ENCODE data around the gene PCDHGA1. TPM values are rescaled to one million over a fixed set of nuclear protein-coding genes. Genes with fewer than 3 reads are reported as not detected.

PCDHGA1 gene
- total and polyA plus RNA-seq, 4 donors = 0.05 to 0.08 (median 0.05) TPM; not detected in 1

DNA sequence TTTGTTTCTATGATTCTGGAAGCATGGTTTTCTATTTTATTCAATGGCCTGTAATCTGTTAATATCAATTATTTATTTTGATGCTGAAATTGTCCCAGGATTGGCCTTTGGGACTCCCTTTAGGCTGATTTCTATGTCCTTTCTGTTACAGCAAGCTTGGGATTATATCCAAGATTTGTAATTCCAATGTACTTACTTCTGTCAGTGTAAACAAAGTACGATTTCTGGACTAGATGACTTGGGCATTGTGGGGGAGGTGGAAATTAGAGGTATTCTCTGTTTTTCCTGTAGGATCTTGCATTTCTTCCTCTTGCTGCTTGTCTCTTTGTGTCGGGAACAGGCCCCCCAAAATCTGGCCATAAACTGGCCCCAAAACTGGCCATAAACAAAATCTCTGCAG, 103.7 kb downstream of the PCDHGA1 start:
- peaks cover 18 to 54% (median 26%) of the 10 kb centered on the region in 4 donors for H3K9me3 ChIP-seq (ENCODE audit: control insufficient read depth in 4 of 4, low read length in 3 of 4)
- H3K9ac ChIP-seq (ENCODE audit: low read depth in 1 of 2, low read length in 2 of 2) = no peak overlapping the region
- H3K27ac ChIP-seq (ENCODE audit: low read depth in 1 of 2, low read length in 2 of 2) = no peak overlapping the region
- WGBS = 59% methylated on average over 2 of the region's 2 CpGs
- no peak overlapping the region for H3K4me3 ChIP-seq (ENCODE audit: low read depth in 1 of 3, low read length in 3 of 3)
- H3K36me3 ChIP-seq (ENCODE audit: control insufficient read depth in 4 of 4, insufficient read depth in 3 of 4, low read depth in 1 of 4, low read length in 3 of 4) = no peaks in the 10 kb centered on the region
- H3K4me1 ChIP-seq (ENCODE audit: control insufficient read depth in 4 of 4, insufficient read depth in 4 of 4, low read length in 3 of 4) = peaks cover 0 to 11% (median 2%) of the 10 kb centered on the region in 4 donors
- no peaks in the 10 kb centered on the region for H3K27me3 ChIP-seq (ENCODE audit: control insufficient read depth in 4 of 4, insufficient read depth in 4 of 4, low read length in 3 of 4)
- no peak for TF ChIP-seq FOXA2 (IDR thresholded peaks at IDR 0.05)
- no peak for DNase-seq (ENCODE audit: low spot score)

DNA sequence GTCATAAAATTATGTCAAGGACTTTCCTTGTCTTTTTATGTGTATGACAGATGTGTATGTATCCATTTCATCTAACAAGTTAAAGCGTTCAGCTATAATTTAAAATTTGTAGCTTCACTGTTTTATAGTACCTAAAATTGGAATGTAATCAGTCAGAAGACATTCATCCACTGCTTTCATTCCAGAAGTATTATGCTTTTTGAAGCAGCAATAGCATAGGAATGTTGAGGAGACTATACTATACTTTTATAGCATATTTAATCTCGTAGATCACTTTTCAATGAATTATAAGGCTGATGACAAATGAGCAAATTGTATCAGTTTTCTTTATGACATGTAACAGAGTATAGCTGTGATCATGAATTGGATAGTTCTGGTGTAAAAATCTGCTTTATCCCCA, 106.9 kb downstream of the PCDHGA1 start:
- H3K4me3 ChIP-seq (ENCODE audit: low read depth in 1 of 3, low read length in 3 of 3) = no peak overlapping the region
- H3K9me3 ChIP-seq (ENCODE audit: control insufficient read depth in 4 of 4, low read length in 3 of 4) = peaks cover 8 to 50% (median 20%) of the 10 kb centered on the region in 4 donors
- no peak for DNase-seq (ENCODE audit: low spot score)
- H3K9ac ChIP-seq (ENCODE audit: low read depth in 1 of 2, low read length in 2 of 2) = no peak overlapping the region
- H3K27ac ChIP-seq (ENCODE audit: low read depth in 1 of 2, low read length in 2 of 2) = no peak overlapping the region
- no peaks in the 10 kb centered on the region for H3K36me3 ChIP-seq (ENCODE audit: control insufficient read depth in 4 of 4, insufficient read depth in 3 of 4, low read depth in 1 of 4, low read length in 3 of 4)
- WGBS = 87% methylated on average over 2 of the region's 2 CpGs
- no peaks in the 10 kb centered on the region for H3K27me3 ChIP-seq (ENCODE audit: control insufficient read depth in 4 of 4, insufficient read depth in 4 of 4, low read length in 3 of 4)
- TF ChIP-seq, protein P1, sequence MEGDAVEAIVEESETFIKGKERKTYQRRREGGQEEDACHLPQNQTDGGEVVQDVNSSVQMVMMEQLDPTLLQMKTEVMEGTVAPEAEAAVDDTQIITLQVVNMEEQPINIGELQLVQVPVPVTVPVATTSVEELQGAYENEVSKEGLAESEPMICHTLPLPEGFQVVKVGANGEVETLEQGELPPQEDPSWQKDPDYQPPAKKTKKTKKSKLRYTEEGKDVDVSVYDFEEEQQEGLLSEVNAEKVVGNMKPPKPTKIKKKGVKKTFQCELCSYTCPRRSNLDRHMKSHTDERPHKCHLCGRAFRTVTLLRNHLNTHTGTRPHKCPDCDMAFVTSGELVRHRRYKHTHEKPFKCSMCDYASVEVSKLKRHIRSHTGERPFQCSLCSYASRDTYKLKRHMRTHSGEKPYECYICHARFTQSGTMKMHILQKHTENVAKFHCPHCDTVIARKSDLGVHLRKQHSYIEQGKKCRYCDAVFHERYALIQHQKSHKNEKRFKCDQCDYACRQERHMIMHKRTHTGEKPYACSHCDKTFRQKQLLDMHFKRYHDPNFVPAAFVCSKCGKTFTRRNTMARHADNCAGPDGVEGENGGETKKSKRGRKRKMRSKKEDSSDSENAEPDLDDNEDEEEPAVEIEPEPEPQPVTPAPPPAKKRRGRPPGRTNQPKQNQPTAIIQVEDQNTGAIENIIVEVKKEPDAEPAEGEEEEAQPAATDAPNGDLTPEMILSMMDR (IDR thresholded peaks at IDR 0.05; ENCODE audit: low read depth, low read length, missing input control) = no peak
- no peak for TF ChIP-seq JUND (IDR thresholded peaks at IDR 0.05)
- TF ChIP-seq, protein P2, sequence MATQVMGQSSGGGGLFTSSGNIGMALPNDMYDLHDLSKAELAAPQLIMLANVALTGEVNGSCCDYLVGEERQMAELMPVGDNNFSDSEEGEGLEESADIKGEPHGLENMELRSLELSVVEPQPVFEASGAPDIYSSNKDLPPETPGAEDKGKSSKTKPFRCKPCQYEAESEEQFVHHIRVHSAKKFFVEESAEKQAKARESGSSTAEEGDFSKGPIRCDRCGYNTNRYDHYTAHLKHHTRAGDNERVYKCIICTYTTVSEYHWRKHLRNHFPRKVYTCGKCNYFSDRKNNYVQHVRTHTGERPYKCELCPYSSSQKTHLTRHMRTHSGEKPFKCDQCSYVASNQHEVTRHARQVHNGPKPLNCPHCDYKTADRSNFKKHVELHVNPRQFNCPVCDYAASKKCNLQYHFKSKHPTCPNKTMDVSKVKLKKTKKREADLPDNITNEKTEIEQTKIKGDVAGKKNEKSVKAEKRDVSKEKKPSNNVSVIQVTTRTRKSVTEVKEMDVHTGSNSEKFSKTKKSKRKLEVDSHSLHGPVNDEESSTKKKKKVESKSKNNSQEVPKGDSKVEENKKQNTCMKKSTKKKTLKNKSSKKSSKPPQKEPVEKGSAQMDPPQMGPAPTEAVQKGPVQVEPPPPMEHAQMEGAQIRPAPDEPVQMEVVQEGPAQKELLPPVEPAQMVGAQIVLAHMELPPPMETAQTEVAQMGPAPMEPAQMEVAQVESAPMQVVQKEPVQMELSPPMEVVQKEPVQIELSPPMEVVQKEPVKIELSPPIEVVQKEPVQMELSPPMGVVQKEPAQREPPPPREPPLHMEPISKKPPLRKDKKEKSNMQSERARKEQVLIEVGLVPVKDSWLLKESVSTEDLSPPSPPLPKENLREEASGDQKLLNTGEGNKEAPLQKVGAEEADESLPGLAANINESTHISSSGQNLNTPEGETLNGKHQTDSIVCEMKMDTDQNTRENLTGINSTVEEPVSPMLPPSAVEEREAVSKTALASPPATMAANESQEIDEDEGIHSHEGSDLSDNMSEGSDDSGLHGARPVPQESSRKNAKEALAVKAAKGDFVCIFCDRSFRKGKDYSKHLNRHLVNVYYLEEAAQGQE (IDR thresholded peaks at IDR 0.05) = no peak
- TF ChIP-seq NR2F2 (IDR thresholded peaks at IDR 0.05) = no peak
- TF ChIP-seq HNF4A (conservative IDR thresholded peaks at IDR 0.05) = no peak
- TF ChIP-seq SP1 (IDR thresholded peaks at IDR 0.05) = no peak
- no peak for TF ChIP-seq EGR1 (IDR thresholded peaks at IDR 0.05; ENCODE audit: low read depth in 2 of 2)
- no peak for TF ChIP-seq FOXA1 (IDR thresholded peaks at IDR 0.05)
- TF ChIP-seq, protein P3, sequence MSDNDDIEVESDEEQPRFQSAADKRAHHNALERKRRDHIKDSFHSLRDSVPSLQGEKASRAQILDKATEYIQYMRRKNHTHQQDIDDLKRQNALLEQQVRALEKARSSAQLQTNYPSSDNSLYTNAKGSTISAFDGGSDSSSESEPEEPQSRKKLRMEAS (IDR thresholded peaks at IDR 0.05) = no peak
- no peak for TF ChIP-seq TAF1 (conservative IDR thresholded peaks at IDR 0.05)
- no peak for TF ChIP-seq RXRA (IDR thresholded peaks at IDR 0.05)
- TF ChIP-seq FOXA2 (IDR thresholded peaks at IDR 0.05) = no peak
- no peak for TF ChIP-seq GABPA (IDR thresholded peaks at IDR 0.05 in 1 of 2, conservative IDR thresholded peaks at IDR 0.05 in 1 of 2)
- no peak for TF ChIP-seq YY1 (IDR thresholded peaks at IDR 0.05)
- TF ChIP-seq, protein P4, sequence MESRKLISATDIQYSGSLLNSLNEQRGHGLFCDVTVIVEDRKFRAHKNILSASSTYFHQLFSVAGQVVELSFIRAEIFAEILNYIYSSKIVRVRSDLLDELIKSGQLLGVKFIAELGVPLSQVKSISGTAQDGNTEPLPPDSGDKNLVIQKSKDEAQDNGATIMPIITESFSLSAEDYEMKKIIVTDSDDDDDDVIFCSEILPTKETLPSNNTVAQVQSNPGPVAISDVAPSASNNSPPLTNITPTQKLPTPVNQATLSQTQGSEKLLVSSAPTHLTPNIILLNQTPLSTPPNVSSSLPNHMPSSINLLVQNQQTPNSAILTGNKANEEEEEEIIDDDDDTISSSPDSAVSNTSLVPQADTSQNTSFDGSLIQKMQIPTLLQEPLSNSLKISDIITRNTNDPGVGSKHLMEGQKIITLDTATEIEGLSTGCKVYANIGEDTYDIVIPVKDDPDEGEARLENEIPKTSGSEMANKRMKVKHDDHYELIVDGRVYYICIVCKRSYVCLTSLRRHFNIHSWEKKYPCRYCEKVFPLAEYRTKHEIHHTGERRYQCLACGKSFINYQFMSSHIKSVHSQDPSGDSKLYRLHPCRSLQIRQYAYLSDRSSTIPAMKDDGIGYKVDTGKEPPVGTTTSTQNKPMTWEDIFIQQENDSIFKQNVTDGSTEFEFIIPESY (IDR thresholded peaks at IDR 0.05) = no peak
- no peaks in the 10 kb centered on the region for H3K4me1 ChIP-seq (ENCODE audit: control insufficient read depth in 4 of 4, insufficient read depth in 4 of 4, low read length in 3 of 4)

All from liver (tissue), 9 donors.